HEK293 (cell line): Measurements from ENCODE around the gene MYO18B.

Source experiments
- CTCF ChIA-PET: fragments of 350-600 bp; formaldehyde crosslinking; extraction: SDS; loops from one replicate; lab custom pipeline; 2021; ENCODE audit warnings: antibody characterized with exemption; lab: Yijun Ruan, JAX
- POLR2A ChIA-PET: fragments of 300-600 bp; formaldehyde crosslinking; extraction: SDS; loops from one replicate; lab custom pipeline; 2020; ENCODE audit warnings: antibody characterized with exemption, inconsistent platforms; lab: Yijun Ruan, JAX
- H3K27ac ChIP-seq: fragments of 200-500 bp; sonication (Bioruptor generic); 2 replicates; pipeline ENCODE4 v1.5.1; 2014; ENCODE audit warnings: low read depth, low read length, control low read depth, inconsistent platforms; ENCODE audit errors: extremely low read depth
- H3K36me3 ChIP-seq, 2 experiments: fragments of 200-500 bp in 1 of 2; sonication (Bioruptor generic) in 1 of 2; 1 replicate in 1 of 2; 2 replicates in 1 of 2; pipeline ENCODE4 v1.5.1; 2014 to 2017; ENCODE audit warnings: inconsistent platforms in 2 of 2, low read length in 2 of 2; ENCODE audit not compliant: control insufficient read depth in 2 of 2, insufficient read depth in 1 of 2
- H3K4me1 ChIP-seq: fragments of 200-500 bp; sonication (Bioruptor generic); 2 replicates; pipeline ENCODE4 v1.5.1; 2014; ENCODE audit warnings: mild to moderate bottlenecking, low read length, inconsistent platforms; ENCODE audit not compliant: control insufficient read depth, insufficient read depth
- H3K4me3 ChIP-seq: 2 replicates; pipeline ENCODE4 v1.5.1; 2011; ENCODE audit warnings: low read depth, mild to moderate bottlenecking, control low read depth, low read length, moderate library complexity
- H3K9me3 ChIP-seq: fragments of 200-500 bp; sonication (Bioruptor generic); 2 replicates; pipeline ENCODE4 v1.5.1; 2014; ENCODE audit warnings: low read depth, low read length, inconsistent platforms; ENCODE audit not compliant: control insufficient read depth, insufficient read depth
- AEBP2 ChIP-seq: fragments of 450-650 bp; formaldehyde crosslinking; IDR thresholded peaks from 2 replicates; pipeline ENCODE4 v1.5.1; 2016; ENCODE audit warnings: missing biosample characterization, missing genetic modification characterization, borderline replicate concordance
- HOXC10 ChIP-seq: sonication (generic); formaldehyde crosslinking; IDR thresholded peaks from 2 replicates; pipeline ENCODE4 v1.8.1; 2023; ENCODE audit warnings: mild to moderate bottlenecking, missing genetic modification reagents
- PRDM6 ChIP-seq: fragments of 450-650 bp; formaldehyde crosslinking; IDR thresholded peaks from 2 replicates; pipeline ENCODE4 v1.5.1; 2017; ENCODE audit warnings: missing biosample characterization, missing genetic modification characterization
- TCF7L2 ChIP-seq: IDR thresholded peaks from 2 replicates; pipeline ENCODE4 v1.6.1; 2011; ENCODE audit warnings: low read depth, mild to moderate bottlenecking, inconsistent platforms, low read length, moderate library complexity, borderline replicate concordance
- WT1 ChIP-seq: fragments of 450-650 bp; formaldehyde crosslinking; IDR thresholded peaks from 2 replicates; pipeline ENCODE4 v1.5.1; 2016; ENCODE audit warnings: missing biosample characterization, missing genetic modification characterization
- YY1 ChIP-seq: fragments of 450-650 bp; formaldehyde crosslinking; IDR thresholded peaks from 2 replicates; pipeline ENCODE4 v1.5.1; 2018; ENCODE audit warnings: missing biosample characterization, missing genetic modification characterization
- ZBTB11 ChIP-seq: fragments of 450-650 bp; formaldehyde crosslinking; conservative IDR thresholded peaks from 2 replicates; pipeline ENCODE4 v1.5.1; 2016; ENCODE audit warnings: low read depth, missing biosample characterization, missing genetic modification characterization
- ZBTB48 ChIP-seq: fragments of 450-650 bp; formaldehyde crosslinking; IDR thresholded peaks from 2 replicates; pipeline ENCODE4 v1.5.1; 2016; ENCODE audit warnings: missing biosample characterization, missing genetic modification characterization
- ZNF175 ChIP-seq: fragments of 450-650 bp; formaldehyde crosslinking; IDR thresholded peaks from 2 replicates; pipeline ENCODE4 v1.5.1; 2016; ENCODE audit warnings: missing biosample characterization, missing genetic modification characterization
- ZNF221 ChIP-seq: fragments of 450-650 bp; formaldehyde crosslinking; IDR thresholded peaks from 2 replicates; pipeline ENCODE4 v1.5.1; 2017; ENCODE audit warnings: missing biosample characterization, missing genetic modification characterization, borderline replicate concordance
- ZNF274 ChIP-seq, 2 experiments: fragments of 200-500 bp in 1 of 2; fragments of 450-650 bp in 1 of 2; sonication (Bioruptor generic) in 1 of 2; formaldehyde crosslinking in 1 of 2; IDR thresholded peaks; 2 replicates each; pipeline versions ENCODE4 v1.5.1 to v1.6.1; 2014 to 2016; ENCODE audit warnings: borderline replicate concordance in 1 of 2, inconsistent platforms in 1 of 2, low read length in 1 of 2, missing biosample characterization in 1 of 2, missing genetic modification characterization in 1 of 2
- ZNF311 ChIP-seq: fragments of 450-650 bp; formaldehyde crosslinking; IDR thresholded peaks from 2 replicates; pipeline ENCODE4 v1.5.1; 2017; ENCODE audit warnings: missing biosample characterization, missing genetic modification characterization, borderline replicate concordance
- ZNF324 ChIP-seq: fragments of 450-650 bp; formaldehyde crosslinking; IDR thresholded peaks from 2 replicates; pipeline ENCODE4 v1.5.1; 2016; ENCODE audit warnings: missing biosample characterization, missing genetic modification characterization
- ZNF366 ChIP-seq: fragments of 450-650 bp; formaldehyde crosslinking; conservative IDR thresholded peaks from 2 replicates; pipeline ENCODE4 v1.5.1; 2016; ENCODE audit warnings: missing biosample characterization, missing genetic modification characterization
- ZNF391 ChIP-seq: fragments of 450-650 bp; formaldehyde crosslinking; IDR thresholded peaks from 2 replicates; pipeline ENCODE4 v1.5.1; 2016; ENCODE audit warnings: low read depth, missing biosample characterization, missing genetic modification characterization, borderline replicate concordance
- ZNF433 ChIP-seq: fragments of 450-650 bp; formaldehyde crosslinking; IDR thresholded peaks from 2 replicates; pipeline ENCODE4 v1.5.1; 2016; ENCODE audit warnings: missing biosample characterization, missing genetic modification characterization, low read depth
- ZNF48 ChIP-seq: fragments of 450-650 bp; formaldehyde crosslinking; IDR thresholded peaks from 2 replicates; pipeline ENCODE4 v1.5.1; 2016; ENCODE audit warnings: missing biosample characterization, missing genetic modification characterization
- ZNF610 ChIP-seq: fragments of 450-650 bp; formaldehyde crosslinking; IDR thresholded peaks from 2 replicates; pipeline ENCODE4 v1.5.1; 2016; ENCODE audit warnings: missing biosample characterization, missing genetic modification characterization, borderline replicate concordance
- ZNF621 ChIP-seq: fragments of 450-650 bp; formaldehyde crosslinking; IDR thresholded peaks from 2 replicates; pipeline ENCODE4 v1.5.1; 2017; ENCODE audit warnings: missing biosample characterization, missing genetic modification characterization
- ZNF701 ChIP-seq: fragments of 450-650 bp; formaldehyde crosslinking; IDR thresholded peaks from 2 replicates; pipeline ENCODE4 v1.5.1; 2016; ENCODE audit warnings: missing biosample characterization, missing genetic modification characterization
- ZNF707 ChIP-seq: fragments of 450-650 bp; formaldehyde crosslinking; IDR thresholded peaks from 2 replicates; pipeline ENCODE4 v1.5.1; 2016; ENCODE audit warnings: missing biosample characterization, missing genetic modification characterization
- ZNF747 ChIP-seq: fragments of 450-650 bp; formaldehyde crosslinking; IDR thresholded peaks from 2 replicates; pipeline ENCODE4 v1.5.1; 2016; ENCODE audit warnings: missing biosample characterization, missing genetic modification characterization
- ZNF768 ChIP-seq: fragments of 450-650 bp; formaldehyde crosslinking; IDR thresholded peaks from 2 replicates; pipeline ENCODE4 v1.5.1; 2018; ENCODE audit warnings: missing biosample characterization, mild to moderate bottlenecking, missing genetic modification characterization
- ZNF777 ChIP-seq: fragments of 450-650 bp; formaldehyde crosslinking; IDR thresholded peaks from 2 replicates; pipeline ENCODE4 v1.5.1; 2017; ENCODE audit warnings: missing biosample characterization, missing genetic modification characterization, borderline replicate concordance
- ZSCAN5A ChIP-seq: fragments of 450-650 bp; formaldehyde crosslinking; IDR thresholded peaks from 2 replicates; pipeline ENCODE4 v1.5.1; 2016; ENCODE audit warnings: missing biosample characterization, missing genetic modification characterization

MYO18B gene

GRCh38 chr22:25827415-25827814 is 85.4 kb downstream of the MYO18B start:
- H3K27ac ChIP-seq, result no peak overlapping the region
- H3K4me1 ChIP-seq, result no peaks in the 10 kb centered on the region
- POLR2A ChIA-PET, result no interaction called here
- no peak overlapping the region for H3K4me3 ChIP-seq
- TF ChIP-seq HOXC10 (CRISPR knock-in tag) (no peak), ZBTB48 (tag by site-specific recombination) (no peak), ZNF610 (no peak), YY1 (tag by site-specific recombination) (no peak), ZNF433 (tag by site-specific recombination) (no peak), ZNF707 (tag by site-specific recombination) (no peak), ZNF621 (tag by site-specific recombination) (no peak), ZNF274 (IDR thresholded peaks at IDR 0.05; ENCODE audit: low read length) (no peak), ZNF274 (tag by site-specific recombination; IDR thresholded peaks at IDR 0.05; ENCODE audit: borderline replicate concordance) (no peak), ZNF391 (tag by site-specific recombination) (no peak), WT1 (tag by site-specific recombination) (no peak)
- H3K9me3 ChIP-seq, result no peaks in the 10 kb centered on the region
- CTCF ChIA-PET, result interaction anchor here (0.9 kb wide), 2 partner anchors 55 to 504 kb away, joined by 3 to 8 read pairs; no protein-coding TSS in a partner anchor
- no peaks in the 10 kb centered on the region for H3K36me3 ChIP-seq

GRCh38 chr22:25828422-25828821 is 86.4 kb downstream of the MYO18B start:
- TF ChIP-seq ZNF175 (tag by site-specific recombination) (no peak), ZNF777 (tag by site-specific recombination) (no peak), ZNF768 (tag by site-specific recombination) (0 out of 2 replicates have a peak, but pooled peaks have one; percentile 15), AEBP2 (tag by site-specific recombination) (no peak)
- TF ChIP-seq, all 188 proteins: peak for 1
- CTCF ChIA-PET, result interaction anchor here (0.6 to 0.9 kb wide), 3 partner anchors 56 to 503 kb away, joined by 3 to 8 read pairs (median 3); no protein-coding TSS in a partner anchor

GRCh38 chr22:25829237-25829636 is 87.2 kb downstream of the MYO18B start:
- no peaks in the 10 kb centered on the region for H3K9me3 ChIP-seq
- CTCF ChIA-PET, result interaction anchor here (0.5 to 0.6 kb wide), 2 partner anchors 43 to 465 kb away, joined by 3 read pairs; no protein-coding TSS in a partner anchor
- H3K4me3 ChIP-seq, result no peak overlapping the region
- no peaks in the 10 kb centered on the region for H3K4me1 ChIP-seq
- H3K27ac ChIP-seq, result no peak overlapping the region
- POLR2A ChIA-PET, result no interaction called here
- H3K36me3 ChIP-seq, result no peaks in the 10 kb centered on the region
- TF ChIP-seq ZNF221, result no peak
- TF ChIP-seq ZNF701, result no peak
- no peak for TF ChIP-seq ZSCAN5A (tag by site-specific recombination)
- TF ChIP-seq ZNF324 (tag by site-specific recombination), result no peak
- TF ChIP-seq PRDM6 (tag by site-specific recombination), result no peak
- TF ChIP-seq ZNF747 (tag by site-specific recombination), result no peak
- no peak for TF ChIP-seq ZNF48
- TF ChIP-seq ZNF311 (tag by site-specific recombination), result no peak
- TF ChIP-seq TCF7L2, result no peak
- TF ChIP-seq ZBTB11 (tag by site-specific recombination), result no peak
- TF ChIP-seq ZNF366, result no peak

More at GRCh38 chr22:25828422-25828821, 86.4 kb downstream of the MYO18B start:
- no peak overlapping the region for H3K27ac ChIP-seq
- POLR2A ChIA-PET, result no interaction called here
- no peaks in the 10 kb centered on the region for H3K36me3 ChIP-seq
- H3K9me3 ChIP-seq, result no peaks in the 10 kb centered on the region
- H3K4me3 ChIP-seq, result no peak overlapping the region
- H3K4me1 ChIP-seq, result no peaks in the 10 kb centered on the region
